ENCODE measurements around the gene BPTF. TPM values are rescaled to one million over a fixed set of nuclear protein-coding genes. Genes with fewer than 3 reads are reported as not detected.

BPTF gene
- total and polyA plus RNA-seq, 2 of the 13 experiments (the other 11 are each of a cell fraction or from before 2014, with no cell fraction given): 43.5 to 66.1 TPM

GRCh38 chr17:68021963-68022362, 196.7 kb downstream of the BPTF start:
- H3K4me2 ChIP-seq (ENCODE audit: low read depth, low read length): no peak overlapping the region
- H3K36me3 ChIP-seq (replicated peaks in 1 of 2; ENCODE audit: control insufficient read depth in 1 of 2, insufficient read depth in 2 of 2, low read length in 2 of 2): no peaks in the 10 kb centered on the region
- H3K9me3 ChIP-seq (ENCODE audit: low read length): no peaks in the 10 kb centered on the region
- TF ChIP-seq EHMT2 (IDR thresholded peaks at IDR 0.05; ENCODE audit: borderline replicate concordance, low read depth, low read length): no peak
- TF ChIP-seq ZNF331 (CRISPR knock-in tag; IDR thresholded peaks at IDR 0.05): no peak
- TF ChIP-seq ATF1 (CRISPR knock-in tag; IDR thresholded peaks at IDR 0.05): no peak
- TF ChIP-seq ZBTB20 (CRISPR knock-in tag; IDR thresholded peaks at IDR 0.05; ENCODE audit: borderline replicate concordance, low read depth): no peak
- TF ChIP-seq SNAI1 (CRISPR knock-in tag; IDR thresholded peaks at IDR 0.05; ENCODE audit: borderline replicate concordance): no peak
- no peak for TF ChIP-seq ZNF749 (CRISPR knock-in tag; IDR thresholded peaks at IDR 0.05; ENCODE audit: borderline replicate concordance)
- no peak for TF ChIP-seq ZNF615 (CRISPR knock-in tag; IDR thresholded peaks at IDR 0.05; ENCODE audit: borderline replicate concordance)
- no peak for TF ChIP-seq FOXP4 (CRISPR knock-in tag; IDR thresholded peaks at IDR 0.05)
- TF ChIP-seq TBX3 (IDR thresholded peaks at IDR 0.05; ENCODE audit: borderline replicate concordance): no peak
- no peak for TF ChIP-seq HNF1A (IDR thresholded peaks at IDR 0.05; ENCODE audit: low read depth)
- TF ChIP-seq HNF1A (CRISPR knock-in tag; IDR thresholded peaks at IDR 0.05; ENCODE audit: borderline replicate concordance): no peak
- no peak for TF ChIP-seq ARID4A (CRISPR knock-in tag; IDR thresholded peaks at IDR 0.05; ENCODE audit: borderline replicate concordance)
- H3K27me3 ChIP-seq (ENCODE audit: control insufficient read depth in 1 of 2, insufficient read depth in 2 of 2, low read length in 2 of 2): no peaks in the 10 kb centered on the region; a peak in 1 of 5 replicates
- ATAC-seq: no peak
- no TSS peak for BruUV-seq (replicated peaks)
- in situ Hi-C loops (cut with HindIII; ENCODE audit: extremely low pct_ligation_motif_present, low pct_unique_long_range_greater_than_20kb) (no loop called here), intact Hi-C loops (cut with micrococcal nuclease; ENCODE audit: unreplicated experiment) (loop anchor here (2.0 kb wide), 1 partner anchor 13 kb away; the partner anchor contains the start of gene KPNA2)
- H3K9ac ChIP-seq (ENCODE audit: insufficient read depth, low read depth, low read length): no peak overlapping the region
- ChIA-PET POLR2A (no interaction called here), CTCF (ENCODE audit: low intra/inter-chr PET ratio, low total read pairs) (no interaction called here)
- H4K20me1 ChIP-seq (ENCODE audit: insufficient read depth, low read length): no peaks in the 10 kb centered on the region
- WGBS (ENCODE audit: low lambda C conversion rate): 91% methylated on average over 8 of the region's 8 CpGs
- no peak overlapping the region for H2AFZ ChIP-seq (ENCODE audit: low read length)
- no peak for FAIRE-seq
- no peak overlapping the region for H3K4me3 ChIP-seq (replicated peaks in 1 of 3; ENCODE audit: insufficient read depth in 1 of 3, low read depth in 2 of 3, low read length in 3 of 3)
- no peaks in the 10 kb centered on the region for H3K79me2 ChIP-seq (ENCODE audit: insufficient read depth, low read length)
- DNase-seq (ENCODE audit: low spot score): no peak
- peaks cover 40% of the 10 kb centered on the region for H3K4me1 ChIP-seq (ENCODE audit: insufficient read depth, low read length)
- H3K27ac ChIP-seq (ENCODE audit: extremely low read length, insufficient read depth, low read length): no peak overlapping the region

Data from HepG2 (cell line).